ENCODE data around the gene IL12RB2.
"Not testable (repeated sequence)": the region's sequence is repeated elsewhere in the genome, so short reads cannot be mapped to it uniquely, and the experiment has no call there.

IL12RB2 gene

GRCh38 chr1:67407498-67407897 lies 99.8 kb downstream of the IL12RB2 start:
- no peak for TF ChIP-seq CTCF (IDR thresholded peaks at IDR 0.05; ENCODE audit: control insufficient read depth, insufficient read depth, low read depth, low read length, missing control alignments)
- H3K4me3 ChIP-seq (ENCODE audit: control insufficient read depth, low read depth, low read length), result no peak overlapping the region
- no peak for DNase-seq (ENCODE audit: low read depth)

- no peak overlapping the region for H3K4me3 ChIP-seq (ENCODE audit: control insufficient read depth, low read depth, low read length)
- DNase-seq (ENCODE audit: low read depth), result no peak
- TF ChIP-seq CTCF (IDR thresholded peaks at IDR 0.05; ENCODE audit: control insufficient read depth, insufficient read depth, low read depth, low read length, missing control alignments), result no peak
Measured at GRCh38 chr1:67408148-67408547, 100.5 kb downstream of the IL12RB2 start.

- not testable (repeated sequence) for H3K4me3 ChIP-seq (ENCODE audit: control insufficient read depth, low read depth, low read length); DNase-seq (ENCODE audit: low read depth)
Measured at GRCh38 chr1:67413101-67413500, 105.4 kb downstream of the IL12RB2 start.

GRCh38 chr1:67414574-67414973 lies 106.9 kb downstream of the IL12RB2 start:
- no peak for DNase-seq (ENCODE audit: low read depth)
- H3K4me3 ChIP-seq (ENCODE audit: control insufficient read depth, low read depth, low read length), result no peak overlapping the region
- TF ChIP-seq CTCF (IDR thresholded peaks at IDR 0.05; ENCODE audit: control insufficient read depth, insufficient read depth, low read depth, low read length, missing control alignments), result no peak

- DNase-seq (ENCODE audit: low read depth), result no peak
- no peak overlapping the region for H3K4me3 ChIP-seq (ENCODE audit: control insufficient read depth, low read depth, low read length)
- no peak for TF ChIP-seq CTCF (IDR thresholded peaks at IDR 0.05; ENCODE audit: control insufficient read depth, insufficient read depth, low read depth, low read length, missing control alignments)
Measured at GRCh38 chr1:67415041-67415440, 107.4 kb downstream of the IL12RB2 start.

- not testable (repeated sequence) for DNase-seq (ENCODE audit: low read depth); H3K4me3 ChIP-seq (ENCODE audit: control insufficient read depth, low read depth, low read length)
Measured at GRCh38 chr1:67417733-67418132, 110.1 kb downstream of the IL12RB2 start.

GRCh38 chr1:67418839-67419586 lies 111.3 kb downstream of the IL12RB2 start:
- H3K4me3 ChIP-seq (ENCODE audit: control insufficient read depth, low read depth, low read length), result no peak overlapping the region
- TF ChIP-seq CTCF (IDR thresholded peaks at IDR 0.05; ENCODE audit: control insufficient read depth, insufficient read depth, low read depth, low read length, missing control alignments), result no peak
- DNase-seq (ENCODE audit: low read depth), result no peak
